ENCODE results near the gene DNAH10.

- TF ChIP-seq, protein P1, sequence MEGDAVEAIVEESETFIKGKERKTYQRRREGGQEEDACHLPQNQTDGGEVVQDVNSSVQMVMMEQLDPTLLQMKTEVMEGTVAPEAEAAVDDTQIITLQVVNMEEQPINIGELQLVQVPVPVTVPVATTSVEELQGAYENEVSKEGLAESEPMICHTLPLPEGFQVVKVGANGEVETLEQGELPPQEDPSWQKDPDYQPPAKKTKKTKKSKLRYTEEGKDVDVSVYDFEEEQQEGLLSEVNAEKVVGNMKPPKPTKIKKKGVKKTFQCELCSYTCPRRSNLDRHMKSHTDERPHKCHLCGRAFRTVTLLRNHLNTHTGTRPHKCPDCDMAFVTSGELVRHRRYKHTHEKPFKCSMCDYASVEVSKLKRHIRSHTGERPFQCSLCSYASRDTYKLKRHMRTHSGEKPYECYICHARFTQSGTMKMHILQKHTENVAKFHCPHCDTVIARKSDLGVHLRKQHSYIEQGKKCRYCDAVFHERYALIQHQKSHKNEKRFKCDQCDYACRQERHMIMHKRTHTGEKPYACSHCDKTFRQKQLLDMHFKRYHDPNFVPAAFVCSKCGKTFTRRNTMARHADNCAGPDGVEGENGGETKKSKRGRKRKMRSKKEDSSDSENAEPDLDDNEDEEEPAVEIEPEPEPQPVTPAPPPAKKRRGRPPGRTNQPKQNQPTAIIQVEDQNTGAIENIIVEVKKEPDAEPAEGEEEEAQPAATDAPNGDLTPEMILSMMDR (IDR thresholded peaks at IDR 0.05; ENCODE audit: insufficient read depth, low read depth, low read length): no peak
- no peak for TF ChIP-seq EZH2 (IDR thresholded peaks at IDR 0.05; ENCODE audit: insufficient read depth, low read length)
These were observed 87.4 kb downstream of the DNAH10 start for GRCh38 chr12:123849517-123849916.

All from astrocyte (in vitro differentiated cells and primary cell).